Urothelium cell line (cell line): Measurements from ENCODE around the gene LRRK1.
"Not testable (repeated sequence)": the region's sequence is repeated elsewhere in the genome, so short reads cannot be mapped to it uniquely, and the experiment has no call there.

ENCODE experiments used
- DNase-seq: peaks from one replicate; pipeline ENCODE4 v3.0.0; 2011; ENCODE audit warnings: low spot score, mixed read lengths
- FAIRE-seq: peaks from 2 replicates; lab custom pipeline; 2011; peaks lifted over from hg19 to GRCh38; lab: Jason Lieb, UNC

LRRK1 gene

GRCh38 chr15:101065570-101066221, 146.5 kb downstream of the LRRK1 start:
- FAIRE-seq: no peak

GRCh38 chr15:101066501-101067408, 147.6 kb downstream of the LRRK1 start:
- no peak for FAIRE-seq

More at GRCh38 chr15:101065570-101066221, 146.5 kb downstream of the LRRK1 start:
- DNase-seq: no peak

DNA sequence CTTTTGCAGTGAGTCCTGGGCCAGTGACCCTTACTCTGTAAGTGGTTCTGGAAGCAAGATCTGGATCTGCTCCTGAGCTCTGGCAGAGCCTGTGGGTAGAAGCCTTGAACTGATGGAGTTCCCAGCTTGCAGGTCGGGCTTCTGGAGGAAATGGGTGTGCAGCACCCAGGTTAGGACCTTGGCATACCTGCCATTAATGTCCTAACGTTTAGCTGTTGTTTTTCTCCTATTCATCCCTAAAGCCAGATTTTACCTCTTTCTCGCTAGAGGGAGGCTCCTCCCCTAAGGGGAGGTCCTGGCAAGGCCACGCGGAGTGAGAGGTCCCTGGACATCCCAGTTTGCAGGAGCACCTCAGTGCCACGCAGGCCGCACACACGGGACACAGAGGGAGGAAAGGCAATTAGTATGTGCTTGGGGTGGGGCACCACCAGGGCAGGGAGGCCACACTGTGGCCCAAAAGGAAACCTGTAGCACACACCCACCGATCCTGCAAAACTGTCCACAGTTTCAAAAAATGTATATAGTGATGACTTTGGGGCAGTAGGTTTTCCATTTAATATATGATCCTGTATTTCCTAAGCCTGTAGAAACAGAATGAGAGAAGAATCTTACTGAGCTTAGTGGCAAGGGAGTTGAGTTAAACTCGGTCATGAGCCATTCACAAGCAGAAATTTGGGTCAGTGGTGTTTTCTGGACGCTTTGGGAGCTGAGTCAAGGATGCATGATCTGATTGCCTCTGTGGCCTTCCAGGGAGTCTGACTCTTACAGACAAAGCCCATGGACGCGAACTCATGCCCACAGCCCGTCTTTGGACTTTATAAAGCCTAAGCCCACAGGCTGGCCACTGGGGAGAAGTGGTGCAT, 148.7 kb downstream of the LRRK1 start:
- DNase-seq: no peak
- FAIRE-seq: no peak

More at GRCh38 chr15:101066501-101067408, 147.6 kb downstream of the LRRK1 start:
- no peak for DNase-seq

GRCh38 chr15:101068523-101068960, 149.4 kb downstream of the LRRK1 start:
- DNase-seq: no peak
- no peak for FAIRE-seq

DNA sequence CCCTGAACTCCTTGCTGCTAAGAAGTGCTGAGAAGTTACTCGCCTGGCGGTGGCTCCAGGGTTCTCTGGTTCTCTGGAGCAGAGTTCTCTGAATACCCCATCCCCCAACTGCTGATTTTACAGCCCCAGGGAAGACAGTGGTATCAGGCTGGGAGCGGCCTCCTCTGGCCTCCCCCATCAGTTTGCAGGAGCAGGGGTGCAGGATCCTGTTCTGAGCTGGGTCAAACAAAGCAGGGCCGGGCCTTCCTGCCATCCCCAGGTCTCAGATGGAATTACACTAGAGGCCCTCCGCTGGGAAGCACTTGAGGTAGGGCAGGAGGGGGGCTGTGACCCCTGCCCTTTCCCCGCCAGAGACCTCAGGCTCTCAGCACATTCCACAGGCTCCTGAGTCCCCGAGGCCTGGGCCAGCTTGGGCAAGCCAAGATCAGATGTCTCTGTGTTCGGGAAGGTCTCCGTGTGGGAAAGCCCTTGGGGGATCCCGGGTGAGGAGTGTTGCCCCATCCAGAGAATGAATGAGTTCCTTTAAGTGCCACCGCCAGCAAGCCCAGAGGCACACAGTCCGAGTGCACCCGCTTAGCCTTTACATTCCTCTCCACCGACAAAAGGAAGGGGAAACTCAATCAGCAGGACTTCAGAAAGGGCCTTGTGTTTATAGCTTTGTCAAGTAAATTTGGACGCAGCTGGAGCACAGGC, 149.9 kb downstream of the LRRK1 start:
- FAIRE-seq (no peak), DNase-seq (no peak)

- FAIRE-seq: no peak
- no peak for DNase-seq
Observed at GRCh38 chr15:101069654-101069973, 150.5 kb downstream of the LRRK1 start.

GRCh38 chr15:101070024-101070423, 150.9 kb downstream of the LRRK1 start:
- no peak for DNase-seq
- no peak for FAIRE-seq

DNA sequence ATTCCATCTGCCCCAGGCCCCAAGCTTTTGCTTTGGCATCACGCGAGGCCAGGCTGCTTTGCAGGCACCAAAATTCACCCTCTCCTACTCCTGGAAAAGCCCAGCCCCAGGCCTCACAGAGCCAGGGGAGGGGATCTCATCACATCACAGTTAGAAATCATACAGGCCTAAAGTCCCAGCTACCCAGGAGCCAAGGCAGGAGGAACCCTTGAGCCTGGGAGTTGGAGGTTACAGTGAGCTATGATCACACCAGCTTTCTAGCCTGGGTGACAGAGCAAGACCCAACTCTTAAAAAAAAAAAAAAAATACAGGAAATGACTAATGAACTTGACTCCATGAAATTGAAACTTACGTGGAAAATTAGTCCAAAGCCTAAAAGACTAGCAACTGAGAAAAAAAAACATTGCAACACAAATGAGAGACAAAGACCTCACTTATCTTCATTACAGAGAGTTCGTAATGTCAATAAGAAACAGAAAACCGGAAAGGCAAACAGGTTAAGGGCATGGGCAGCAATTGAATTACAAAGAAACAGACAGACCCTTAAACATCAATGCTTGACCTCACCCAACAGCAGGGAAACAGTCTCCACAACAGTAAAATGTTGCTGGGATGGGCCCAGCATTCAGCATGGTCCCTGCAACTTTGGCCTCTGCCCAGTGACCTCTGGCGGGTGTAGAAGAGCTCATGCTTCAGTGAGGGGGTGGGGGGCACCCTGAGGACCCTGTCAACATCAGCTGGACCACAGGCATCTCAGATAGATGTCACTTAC, 151.5 kb downstream of the LRRK1 start:
- DNase-seq: peak; percentile 40
- FAIRE-seq: no peak

DNA sequence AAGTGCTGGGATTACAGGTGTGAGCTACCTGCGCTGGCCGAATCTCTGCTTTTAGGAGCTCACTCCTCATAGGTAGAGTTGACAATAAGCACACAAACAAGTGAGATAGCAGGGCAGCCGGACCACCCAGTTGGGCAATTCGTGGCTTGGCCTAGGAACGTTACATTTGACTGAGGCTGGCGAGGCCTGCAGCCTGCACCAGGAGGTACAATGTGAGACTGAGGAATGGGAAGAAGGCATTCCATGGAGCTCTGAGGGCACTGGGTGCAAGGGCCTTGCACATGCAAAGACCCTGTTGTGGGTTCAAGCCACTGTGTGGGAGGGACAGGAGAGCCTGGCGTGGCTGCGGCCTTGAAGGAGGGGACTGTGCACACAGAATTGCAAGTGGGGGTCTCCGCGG, 152.5 kb downstream of the LRRK1 start:
- FAIRE-seq: no peak
- DNase-seq: no peak

GRCh38 chr15:101072235-101072634, 153.1 kb downstream of the LRRK1 start:
- not testable (repeated sequence) for DNase-seq, FAIRE-seq

DNA sequence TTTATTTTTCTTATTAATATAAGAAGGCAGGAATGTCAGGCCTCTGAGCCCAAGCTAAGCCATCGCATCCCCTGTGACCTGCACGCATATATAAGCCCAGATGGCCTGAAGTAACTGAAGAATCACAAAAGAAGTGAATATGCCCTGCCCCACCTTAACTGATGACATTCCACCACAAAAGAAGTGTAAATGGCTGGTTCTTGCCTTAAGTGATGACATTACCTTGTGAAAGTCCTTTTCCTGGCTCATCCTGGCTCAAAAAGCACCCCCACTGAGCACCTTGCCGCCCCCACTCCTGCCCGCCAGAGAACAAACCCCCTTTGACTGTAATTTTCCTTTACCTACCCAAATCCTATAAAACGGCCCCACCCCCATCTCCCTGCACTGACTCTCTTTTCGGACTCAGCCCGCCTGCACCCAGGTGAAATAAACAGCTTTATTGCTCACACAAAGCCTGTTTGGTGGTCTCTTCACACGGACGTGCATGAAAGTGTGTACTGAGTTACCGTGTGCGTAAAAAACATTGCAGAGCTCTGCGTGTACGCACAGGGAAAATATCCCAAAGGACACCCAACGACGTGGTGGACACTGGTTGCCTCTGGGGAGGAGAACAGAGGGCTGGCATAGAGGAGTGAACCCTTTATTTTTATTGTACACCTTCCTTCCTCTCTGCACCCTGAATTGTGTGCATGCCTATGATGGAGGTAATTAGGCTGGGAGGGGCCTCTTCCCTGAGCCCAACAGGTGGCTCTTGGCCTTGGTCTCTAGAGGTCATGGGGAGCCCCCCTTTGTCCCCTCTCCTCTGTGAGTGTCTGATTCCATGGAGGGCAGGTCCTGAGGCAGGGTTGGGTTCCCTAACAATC, 158.9 kb downstream of the LRRK1 start:
- FAIRE-seq, DNase-seq: not testable (repeated sequence)

- no peak for FAIRE-seq
- no peak for DNase-seq
Observed at GRCh38 chr15:101078669-101079323, 159.6 kb downstream of the LRRK1 start.

- peak; percentile 98 for FAIRE-seq
- no peak for DNase-seq
Observed at GRCh38 chr15:101081900-101082299, 162.7 kb downstream of the LRRK1 start.

DNA sequence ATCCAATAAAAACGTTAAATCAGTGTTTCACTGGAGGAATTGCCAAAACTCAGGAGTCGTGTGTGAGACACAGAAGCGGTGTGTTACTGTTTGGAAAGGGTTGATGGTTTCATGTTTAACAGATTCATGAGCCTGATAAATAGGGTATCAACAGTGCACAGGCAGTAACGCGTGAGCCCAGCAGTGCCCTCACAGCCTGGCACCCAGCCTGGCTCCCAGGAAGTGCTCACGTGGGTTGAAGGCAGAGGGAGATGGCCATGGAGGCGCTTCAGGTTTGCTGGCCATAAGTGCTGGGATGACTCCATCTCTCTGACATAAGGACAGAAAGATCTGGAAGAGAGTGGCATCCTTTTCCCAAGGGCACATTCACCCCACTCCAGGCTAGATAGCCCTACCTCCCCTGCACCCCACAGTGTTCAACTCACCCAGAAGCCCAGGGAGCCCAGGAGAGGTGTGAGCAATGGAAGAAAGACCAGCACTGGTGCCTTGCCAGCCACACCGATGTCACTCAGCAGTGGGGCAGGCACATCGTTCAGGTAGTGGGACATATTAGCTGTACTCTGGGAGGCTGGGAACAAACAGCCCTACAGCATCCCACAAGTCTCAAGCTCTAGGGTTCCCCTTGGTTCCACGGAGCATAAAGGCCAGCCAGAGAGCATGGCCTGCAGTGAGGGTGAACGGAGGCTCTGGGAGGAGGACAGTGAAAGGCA, 164.3 kb downstream of the LRRK1 start:
- DNase-seq (no peak), FAIRE-seq (no peak)

GRCh38 chr15:101084801-101085200, 165.6 kb downstream of the LRRK1 start:
- FAIRE-seq (no peak), DNase-seq (no peak)

GRCh38 chr15:101085311-101085700, 166.1 kb downstream of the LRRK1 start:
- no peak for DNase-seq
- FAIRE-seq: no peak

DNA sequence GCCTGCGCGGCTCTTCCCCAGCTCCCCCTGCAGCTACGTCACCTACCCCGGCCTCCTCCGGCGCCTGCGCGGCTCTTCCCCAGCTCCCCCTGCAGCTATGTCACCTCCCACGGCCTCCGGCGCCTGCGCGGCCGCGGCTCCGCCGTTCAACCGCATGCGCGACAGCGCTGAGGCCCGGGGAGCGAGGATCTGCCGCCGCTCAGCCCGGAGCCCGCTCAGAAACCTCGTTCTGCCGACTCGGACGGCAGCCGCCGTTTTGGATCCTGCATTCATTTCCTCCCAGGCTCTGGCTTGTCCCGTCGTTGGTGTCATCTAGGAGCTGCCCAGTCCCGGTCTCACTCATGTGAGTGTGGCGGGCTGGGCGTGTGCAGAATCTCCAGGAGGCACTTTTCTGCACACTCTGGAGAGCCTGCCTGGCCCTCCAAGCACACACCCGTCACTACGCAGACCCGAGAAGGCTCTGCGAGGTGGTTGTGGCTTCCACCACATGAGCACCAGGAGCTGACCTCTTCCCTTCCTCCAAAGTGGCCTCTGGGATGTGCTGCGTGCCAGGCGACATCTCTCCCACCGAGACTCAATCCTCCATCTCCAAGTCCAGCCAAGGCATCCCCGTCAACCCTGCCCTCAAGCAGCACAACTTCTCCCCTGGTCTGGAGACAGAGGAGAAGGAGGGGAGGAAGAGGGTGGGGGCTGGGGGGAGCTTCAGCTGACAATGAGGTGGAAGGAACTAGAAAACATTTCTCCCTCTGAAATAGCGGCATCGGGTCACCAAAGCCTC, 167.4 kb downstream of the LRRK1 start:
- FAIRE-seq (no peak), DNase-seq (no peak)
